HG03521 (cell line): ENCODE data around the gene FAM114A2.

Experiments
- ATAC-seq: cut with Tn5 transposase; IDR thresholded peaks from one replicate; pipeline ENCODE4 v1.9.1; 2021; ENCODE audit warnings: mild to moderate bottlenecking, moderate library complexity; ENCODE audit not compliant: unreplicated experiment

Gene FAM114A2

GRCh38 chr5:153987301-153987700 is 51.4 kb downstream of the FAM114A2 start:
- ATAC-seq = no peak

DNA sequence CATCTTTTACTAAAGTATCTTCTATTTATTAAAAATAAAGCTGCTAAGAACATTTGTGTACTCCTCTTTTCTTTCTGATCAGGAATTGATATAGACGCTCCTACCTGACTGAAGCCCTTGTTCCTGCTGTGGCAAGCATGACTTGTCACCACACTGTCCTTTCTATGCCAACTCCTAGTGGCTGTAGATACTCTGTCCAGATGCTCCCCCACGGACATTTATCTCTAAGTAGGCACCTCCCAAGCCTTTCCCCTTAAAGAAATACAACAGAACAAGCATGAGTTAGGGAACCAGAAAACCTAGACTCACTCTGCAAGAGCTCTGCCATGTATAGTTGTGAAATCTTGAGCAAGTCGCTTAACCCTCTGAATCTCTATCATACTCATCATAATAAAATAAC is 53.2 kb downstream of the FAM114A2 start:
- ATAC-seq = no peak

GRCh38 chr5:153983885-153984284 is 54.8 kb downstream of the FAM114A2 start:
- no peak for ATAC-seq

- ATAC-seq = no peak
Observed at GRCh38 chr5:153981905-153982605, 56.7 kb downstream of the FAM114A2 start.

GRCh38 chr5:153979028-153979783 is 59.5 kb downstream of the FAM114A2 start:
- ATAC-seq = no peak

- no peak for ATAC-seq
Observed at GRCh38 chr5:153974813-153975163, 63.9 kb downstream of the FAM114A2 start.

DNA sequence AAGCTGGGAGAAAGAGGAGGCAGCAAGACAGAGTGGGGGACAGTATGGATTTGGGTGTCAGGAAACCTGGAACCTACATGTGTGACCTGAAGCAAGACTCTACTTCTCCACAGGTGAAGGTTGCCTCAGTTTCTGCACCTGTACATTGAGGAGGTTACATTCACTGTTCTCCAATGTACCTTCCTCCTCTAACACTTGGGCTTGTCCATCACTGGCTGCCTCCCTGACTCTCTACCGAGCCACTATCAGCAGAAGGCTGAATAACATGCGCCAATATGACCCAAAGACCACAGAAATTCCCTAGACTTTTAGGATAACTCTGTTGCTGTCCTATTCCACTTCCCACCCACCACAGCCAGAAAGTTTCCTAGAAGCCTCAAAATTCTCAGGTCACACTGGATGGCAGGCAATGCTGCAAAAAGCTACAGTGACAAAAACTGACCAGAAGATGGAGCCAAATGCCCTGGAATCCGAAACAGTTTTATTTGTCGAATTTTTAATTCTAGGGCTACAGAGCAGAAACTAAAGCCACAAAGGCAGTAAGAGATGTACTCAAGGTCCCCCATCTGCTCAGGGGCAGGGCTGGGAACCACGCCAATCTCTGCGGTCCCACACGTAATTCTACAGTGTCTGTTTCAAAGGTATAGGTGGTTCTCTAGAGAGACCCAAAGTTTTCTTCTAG is 64.4 kb downstream of the FAM114A2 start:
- ATAC-seq = peak; percentile 54

DNA sequence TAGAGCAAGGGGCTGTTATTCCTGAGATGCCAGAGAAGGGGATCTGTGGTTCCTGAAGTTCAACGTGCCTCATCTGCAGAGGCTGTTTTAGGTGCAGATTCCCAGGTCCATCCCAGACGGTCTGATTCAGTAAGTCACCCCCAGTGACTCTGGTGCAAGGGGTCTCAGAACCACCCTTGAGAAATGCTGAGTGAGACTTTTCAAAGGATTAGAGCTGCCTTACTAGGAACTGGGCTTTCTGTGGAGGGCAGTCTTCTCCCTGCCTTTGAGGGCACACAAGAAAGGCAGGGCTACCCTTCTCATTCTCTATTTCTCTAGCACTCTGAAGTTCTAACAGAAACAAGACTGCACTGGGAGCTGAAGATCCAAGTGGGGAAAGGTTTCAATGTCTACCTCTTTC is 66.5 kb downstream of the FAM114A2 start:
- no peak for ATAC-seq

DNA sequence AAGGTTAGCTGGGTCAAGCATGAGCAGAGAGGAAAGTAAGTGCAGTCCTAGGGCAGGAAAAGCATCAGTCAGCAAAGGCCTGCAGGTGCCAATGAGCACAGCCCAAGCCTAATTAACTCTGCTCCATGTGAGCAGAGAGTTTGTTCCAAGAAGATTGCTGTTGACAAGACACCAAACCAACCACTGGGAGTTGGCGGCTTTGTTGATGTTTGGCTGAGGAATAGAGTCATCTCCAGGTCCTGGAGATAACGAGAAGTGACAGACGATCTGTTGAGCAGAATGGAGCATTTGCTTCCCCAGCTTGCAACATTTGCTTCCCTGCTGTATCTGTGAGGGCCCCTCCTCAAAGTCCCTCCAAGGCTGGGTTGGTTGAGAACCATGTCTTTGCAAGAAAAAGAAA is 68.2 kb downstream of the FAM114A2 start:
- no peak for ATAC-seq

GRCh38 chr5:153969563-153969895 is 69.2 kb downstream of the FAM114A2 start:
- ATAC-seq = no peak

DNA sequence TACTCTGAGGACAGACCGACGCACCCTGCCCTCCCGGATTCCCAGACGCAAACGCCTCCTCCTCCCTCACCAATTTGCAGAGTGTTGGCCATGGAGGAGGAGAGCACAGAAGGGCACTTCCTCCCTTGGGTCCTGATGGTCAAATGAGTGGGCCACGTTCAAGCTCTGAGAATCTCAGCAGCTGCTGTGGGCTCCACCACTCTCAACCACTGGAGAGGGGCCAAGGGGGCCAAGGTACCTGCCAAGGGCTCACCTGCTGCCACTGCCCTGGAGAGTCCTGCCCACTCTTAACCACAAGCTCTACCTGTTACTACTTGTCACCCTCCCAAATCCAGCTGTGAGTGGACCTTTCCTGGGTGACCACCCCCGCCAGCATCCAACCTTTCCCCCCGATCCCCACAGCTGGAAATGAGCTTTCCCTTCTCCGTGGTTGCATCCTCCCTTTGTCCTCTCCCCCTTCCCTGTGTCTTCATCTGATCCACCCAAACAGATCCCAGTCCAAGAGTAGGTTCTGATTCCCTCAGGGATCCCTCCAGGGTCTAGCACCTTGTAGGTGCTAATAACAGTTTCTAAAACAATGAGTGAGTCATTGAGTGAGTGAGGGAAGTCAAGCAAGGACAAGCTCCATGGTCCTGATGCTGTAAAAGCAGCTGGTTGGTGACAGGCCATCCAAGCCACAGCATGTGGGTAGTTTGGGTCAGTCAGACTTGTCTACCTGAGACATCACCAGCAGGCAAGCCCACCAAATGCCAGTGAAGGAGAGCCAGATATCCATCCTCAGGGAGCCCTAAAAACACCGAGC is 69.7 kb downstream of the FAM114A2 start:
- ATAC-seq = no peak

GRCh38 chr5:153964880-153965645 is 73.6 kb downstream of the FAM114A2 start:
- no peak for ATAC-seq

DNA sequence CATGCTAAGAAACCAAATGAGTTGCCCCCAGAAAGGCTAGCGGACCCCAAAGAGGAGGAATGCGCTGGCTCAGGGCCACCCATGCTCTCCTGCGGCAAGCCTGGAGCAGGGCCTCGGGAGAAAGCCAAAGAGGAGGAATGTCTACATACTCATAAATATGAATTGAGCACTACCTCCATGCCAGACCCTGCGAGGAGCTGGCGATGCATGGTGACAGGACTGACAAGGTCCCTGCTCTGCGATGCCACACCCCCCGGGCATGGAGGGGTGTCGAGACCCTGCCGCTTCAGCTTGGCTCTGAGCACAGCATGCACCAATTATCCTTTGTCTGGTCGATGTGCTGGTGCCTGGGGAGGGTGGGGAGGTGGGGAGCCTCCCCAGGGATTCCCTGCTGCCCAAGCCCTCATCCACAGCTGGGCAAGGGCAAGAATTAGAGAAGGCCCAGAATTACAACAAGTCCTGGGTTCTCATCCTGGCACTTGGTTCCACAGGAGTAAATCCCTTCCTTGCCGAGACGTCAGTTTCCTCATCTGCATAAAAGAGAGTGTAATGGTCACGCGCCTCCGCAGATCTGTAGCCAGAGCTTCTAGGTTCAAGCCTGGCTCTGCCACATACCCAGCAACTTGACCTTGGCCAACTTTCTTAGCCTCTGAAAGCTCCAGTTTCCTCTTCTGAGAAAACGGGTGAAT is 74.4 kb downstream of the FAM114A2 start:
- ATAC-seq = no peak

DNA sequence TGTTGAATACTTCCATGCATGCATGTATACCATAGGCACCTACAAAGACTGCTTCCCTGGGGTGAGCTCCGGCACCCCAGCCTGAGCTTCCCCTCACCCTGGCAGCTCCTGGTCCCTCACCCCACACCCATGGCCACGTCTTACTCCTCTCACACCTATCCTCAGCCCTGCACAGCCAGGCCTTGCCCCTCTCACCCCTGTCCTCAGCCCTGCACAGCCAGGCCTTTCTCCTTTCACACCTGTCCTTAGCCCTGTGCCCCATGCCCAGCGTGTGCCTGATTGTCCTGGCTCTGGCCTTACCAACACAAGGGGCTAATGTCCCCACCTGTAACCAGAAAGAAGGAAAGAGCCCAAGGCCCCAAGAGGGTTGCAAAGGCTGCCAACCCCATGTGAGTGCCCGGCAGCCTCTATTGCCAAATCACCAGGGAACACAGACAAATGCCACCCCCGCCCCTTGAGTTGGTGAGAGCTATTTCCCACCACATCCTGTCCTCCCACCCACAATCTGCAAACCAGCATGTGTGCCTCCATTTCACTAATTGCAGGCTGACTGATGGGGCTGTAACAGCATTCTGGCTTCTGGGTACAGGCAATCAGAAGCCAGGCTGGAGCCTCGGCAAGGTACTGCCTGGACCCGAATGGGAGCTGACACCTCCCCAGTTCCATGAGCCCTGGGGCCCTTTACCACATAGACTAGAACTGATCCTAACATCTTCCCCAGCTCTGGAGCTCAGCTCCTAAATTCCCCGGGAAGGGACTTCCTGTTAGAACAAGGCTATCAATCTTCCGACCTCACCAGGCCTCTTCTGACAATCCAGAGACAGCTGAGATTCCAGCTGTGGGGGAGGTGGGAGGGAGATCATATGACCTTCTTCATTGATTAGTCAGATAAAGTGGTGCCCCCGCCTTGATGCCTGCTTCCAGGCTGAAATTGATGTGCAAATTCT is 78.2 kb downstream of the FAM114A2 start:
- ATAC-seq = no peak

DNA sequence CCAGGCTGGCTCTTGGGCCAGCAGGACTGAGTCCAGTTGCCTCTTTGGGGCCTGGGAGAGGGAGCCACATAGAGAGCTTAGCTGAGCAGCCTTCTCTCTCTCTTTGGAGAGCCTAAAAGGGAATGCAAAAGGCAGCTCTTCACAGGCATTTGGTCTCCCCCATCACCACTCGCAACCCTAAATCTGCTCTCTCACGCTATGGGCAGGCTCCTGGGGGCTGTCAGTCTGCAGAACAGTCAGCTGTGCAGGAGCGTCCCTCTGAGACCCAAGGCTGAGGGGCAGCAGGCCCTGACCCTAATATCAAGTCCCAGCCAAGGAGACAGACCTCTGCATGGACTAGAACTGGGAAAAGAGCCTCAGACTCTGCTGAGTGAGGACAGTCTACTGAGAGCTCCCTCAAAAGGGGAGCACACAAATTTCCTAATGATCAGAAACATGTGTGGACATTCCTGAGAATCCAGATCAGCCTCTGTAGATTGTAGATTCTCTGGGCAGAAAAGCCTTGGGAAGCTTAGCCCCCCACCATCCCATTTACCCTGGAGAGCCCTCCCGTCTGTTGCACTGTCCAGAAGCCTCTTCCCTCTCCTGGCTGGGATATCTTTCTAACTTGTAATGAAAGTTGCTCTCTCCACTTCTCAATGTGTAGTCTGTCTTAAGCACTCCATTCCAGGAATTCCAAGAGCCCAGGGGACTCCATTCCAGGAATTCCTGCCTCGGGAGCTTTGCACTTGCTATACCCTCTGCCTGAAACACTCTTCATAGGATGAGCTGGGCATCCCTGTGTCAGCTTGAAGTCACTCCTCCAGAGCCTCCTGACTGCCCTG is 79.4 kb downstream of the FAM114A2 start:
- no peak for ATAC-seq

DNA sequence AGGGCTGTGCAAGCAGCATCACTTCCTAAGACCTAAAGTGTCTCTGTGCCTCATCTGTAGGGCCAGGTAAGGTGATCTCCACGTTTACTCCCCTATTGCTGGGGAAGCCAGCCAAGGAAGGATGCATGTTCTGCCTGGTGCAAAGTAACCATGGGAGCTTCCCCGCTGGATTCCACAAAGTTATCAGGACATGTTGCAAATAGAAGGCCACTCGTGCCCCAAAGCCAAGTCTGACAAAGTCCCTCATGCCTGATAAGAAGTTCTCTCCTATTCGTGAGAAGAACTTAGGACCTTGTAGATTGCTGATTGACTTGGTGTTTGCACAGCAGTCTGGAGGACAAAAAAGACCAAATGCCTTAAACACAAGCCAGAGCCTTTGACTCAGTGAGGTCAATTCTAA is 81.5 kb downstream of the FAM114A2 start:
- no peak for ATAC-seq

GRCh38 chr5:153953411-153953810 is 85.3 kb downstream of the FAM114A2 start:
- no peak for ATAC-seq

- no peak for ATAC-seq
Observed at GRCh38 chr5:153952893-153953292, 85.8 kb downstream of the FAM114A2 start.
